HG02840 (cell line): ENCODE measurements around the gene TMEM184C.

Experiments used
- ATAC-seq: cut with Tn5 transposase; IDR thresholded peaks from one replicate; pipeline ENCODE4 v1.9.1; 2021; ENCODE audit warnings: mild to moderate bottlenecking, moderate library complexity, moderate number of reproducible peaks; ENCODE audit not compliant: unreplicated experiment, low FRiP score

TMEM184C gene

GRCh38 chr4:147597561-147597960, 19.6 kb upstream of the TMEM184C start:
- ATAC-seq = no peak

- no peak for ATAC-seq
Measured at GRCh38 chr4:147599206-147599605, 18.0 kb upstream of the TMEM184C start.

- no peak for ATAC-seq
Measured at GRCh38 chr4:147599769-147600168, 17.4 kb upstream of the TMEM184C start.

GRCh38 chr4:147605499-147605898, 11.7 kb upstream of the TMEM184C start:
- ATAC-seq = no peak

- ATAC-seq = no peak
Measured at GRCh38 chr4:147607471-147607870, 9.7 kb upstream of the TMEM184C start.

GRCh38 chr4:147610686-147611085, 6.5 kb upstream of the TMEM184C start:
- ATAC-seq = no peak

GRCh38 chr4:147616849-147617172, 386 bp upstream of the TMEM184C start:
- ATAC-seq = peak; percentile 6

GRCh38 chr4:147617841-147618691, 869 bp downstream of the TMEM184C start:
- peak; percentile 6 for ATAC-seq

- ATAC-seq = no peak
Measured at GRCh38 chr4:147620315-147620714, 3.1 kb downstream of the TMEM184C start.

GRCh38 chr4:147625733-147626132, 8.5 kb downstream of the TMEM184C start:
- ATAC-seq = no peak

GRCh38 chr4:147626903-147627302, 9.7 kb downstream of the TMEM184C start:
- no peak for ATAC-seq

GRCh38 chr4:147628415-147628814, 11.2 kb downstream of the TMEM184C start:
- no peak for ATAC-seq

GRCh38 chr4:147629783-147630730, 12.9 kb downstream of the TMEM184C start:
- ATAC-seq = no peak

GRCh38 chr4:147633113-147633512, 15.9 kb downstream of the TMEM184C start:
- no peak for ATAC-seq

- ATAC-seq = no peak
Measured at GRCh38 chr4:147633643-147634042, 16.4 kb downstream of the TMEM184C start.

GRCh38 chr4:147635348-147635747, 18.2 kb downstream of the TMEM184C start:
- no peak for ATAC-seq

- ATAC-seq = no peak
Measured at GRCh38 chr4:147638365-147638764, 21.2 kb downstream of the TMEM184C start.

- ATAC-seq = no peak
Measured at GRCh38 chr4:147638942-147639341, 21.7 kb downstream of the TMEM184C start.

GRCh38 chr4:147639388-147639787, 22.2 kb downstream of the TMEM184C start:
- ATAC-seq = no peak

GRCh38 chr4:147640331-147640730, 23.1 kb downstream of the TMEM184C start:
- ATAC-seq = no peak

- ATAC-seq = no peak
Measured at GRCh38 chr4:147643616-147644015, 26.4 kb downstream of the TMEM184C start.
